HFF-Myc (cell line): ENCODE measurements around the gene ULK1.
"Not testable (repeated sequence)": the region's sequence is repeated elsewhere in the genome, so short reads cannot be mapped to it uniquely, and the experiment has no call there.

Source experiments
- DNase-seq: peaks from one replicate; pipeline ENCODE4 v3.0.0-alpha.2; 2011; ENCODE audit warnings: low read depth; ENCODE audit errors: extremely low read depth
- H3K4me3 ChIP-seq: replicated peaks from 2 replicates; pipeline ENCODE4 v1.5.1; 2011; ENCODE audit warnings: low read depth, mild to moderate bottlenecking, control low read depth, low read length
- TF ChIP-seq, protein P1 (sequence below): IDR thresholded peaks from 2 replicates; pipeline ENCODE4 v1.5.1; 2012; ENCODE audit warnings: mild to moderate bottlenecking, low read depth, low read length, control low read depth; ENCODE audit errors: missing control alignments

The ULK1 gene

DNA sequence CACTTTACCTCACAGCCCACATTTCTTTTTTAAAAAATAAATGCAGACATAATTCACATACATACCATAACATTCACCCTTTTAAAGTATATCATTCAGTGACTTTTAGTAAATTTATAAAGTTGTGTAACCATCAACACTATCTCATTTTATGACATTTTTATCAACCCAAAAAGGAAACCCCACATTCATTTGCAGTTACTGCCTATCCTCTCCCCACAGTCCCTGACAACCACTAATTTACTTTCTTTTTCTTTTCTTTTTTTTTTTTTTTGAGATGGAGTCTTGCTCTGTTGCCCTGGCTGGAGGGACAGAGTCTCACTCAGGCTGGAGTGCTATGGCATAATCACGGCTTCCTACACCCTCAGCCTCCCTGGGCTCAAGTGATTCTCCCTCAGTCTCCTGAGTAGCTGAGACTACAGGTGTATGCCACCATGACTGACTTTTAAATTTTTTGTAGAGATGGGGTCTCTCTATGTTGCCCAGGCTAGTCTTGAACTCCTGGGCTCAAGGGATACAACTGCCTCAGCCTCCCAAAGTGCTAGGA lies 53.8 kb downstream of the ULK1 start:
- H3K4me3 ChIP-seq: no peak overlapping the region
- DNase-seq: no peak
- TF ChIP-seq, protein P1, sequence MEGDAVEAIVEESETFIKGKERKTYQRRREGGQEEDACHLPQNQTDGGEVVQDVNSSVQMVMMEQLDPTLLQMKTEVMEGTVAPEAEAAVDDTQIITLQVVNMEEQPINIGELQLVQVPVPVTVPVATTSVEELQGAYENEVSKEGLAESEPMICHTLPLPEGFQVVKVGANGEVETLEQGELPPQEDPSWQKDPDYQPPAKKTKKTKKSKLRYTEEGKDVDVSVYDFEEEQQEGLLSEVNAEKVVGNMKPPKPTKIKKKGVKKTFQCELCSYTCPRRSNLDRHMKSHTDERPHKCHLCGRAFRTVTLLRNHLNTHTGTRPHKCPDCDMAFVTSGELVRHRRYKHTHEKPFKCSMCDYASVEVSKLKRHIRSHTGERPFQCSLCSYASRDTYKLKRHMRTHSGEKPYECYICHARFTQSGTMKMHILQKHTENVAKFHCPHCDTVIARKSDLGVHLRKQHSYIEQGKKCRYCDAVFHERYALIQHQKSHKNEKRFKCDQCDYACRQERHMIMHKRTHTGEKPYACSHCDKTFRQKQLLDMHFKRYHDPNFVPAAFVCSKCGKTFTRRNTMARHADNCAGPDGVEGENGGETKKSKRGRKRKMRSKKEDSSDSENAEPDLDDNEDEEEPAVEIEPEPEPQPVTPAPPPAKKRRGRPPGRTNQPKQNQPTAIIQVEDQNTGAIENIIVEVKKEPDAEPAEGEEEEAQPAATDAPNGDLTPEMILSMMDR: no peak

DNA sequence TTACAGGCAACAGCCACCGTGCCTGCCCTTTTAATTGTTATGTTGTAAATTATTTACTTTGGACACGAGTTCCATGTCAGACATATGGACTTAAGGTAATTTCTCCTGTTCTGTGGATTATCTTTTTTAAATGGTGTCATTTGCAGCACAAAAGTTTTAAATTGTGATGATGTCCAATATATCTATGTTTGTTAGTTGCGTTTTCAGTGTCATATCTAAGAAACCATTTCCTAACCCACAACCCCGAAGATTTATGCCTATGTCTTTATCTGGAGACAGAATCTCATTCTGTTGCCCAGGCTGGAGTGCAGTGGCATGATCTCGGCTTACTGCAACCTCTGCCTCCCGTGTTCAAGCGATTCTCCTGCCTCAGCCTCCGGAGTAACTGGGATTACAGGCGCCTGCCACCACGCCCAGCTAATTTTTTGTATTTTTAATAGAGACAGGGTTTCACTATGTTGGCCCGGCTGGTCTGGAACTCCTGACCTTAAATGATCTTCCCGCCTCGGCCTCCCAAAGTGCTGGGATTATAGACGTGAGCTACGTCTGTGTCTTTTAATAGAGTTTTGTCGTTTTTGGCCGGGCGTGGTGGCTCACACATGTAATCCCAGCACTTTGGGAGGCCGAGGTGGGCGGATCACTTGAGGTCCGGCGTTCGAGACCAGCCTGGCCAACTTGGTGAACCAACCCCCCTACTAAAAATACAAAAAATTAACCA lies 54.5 kb downstream of the ULK1 start:
- not testable (repeated sequence) for DNase-seq
- peak overlapping the region; percentile 92 for H3K4me3 ChIP-seq

DNA sequence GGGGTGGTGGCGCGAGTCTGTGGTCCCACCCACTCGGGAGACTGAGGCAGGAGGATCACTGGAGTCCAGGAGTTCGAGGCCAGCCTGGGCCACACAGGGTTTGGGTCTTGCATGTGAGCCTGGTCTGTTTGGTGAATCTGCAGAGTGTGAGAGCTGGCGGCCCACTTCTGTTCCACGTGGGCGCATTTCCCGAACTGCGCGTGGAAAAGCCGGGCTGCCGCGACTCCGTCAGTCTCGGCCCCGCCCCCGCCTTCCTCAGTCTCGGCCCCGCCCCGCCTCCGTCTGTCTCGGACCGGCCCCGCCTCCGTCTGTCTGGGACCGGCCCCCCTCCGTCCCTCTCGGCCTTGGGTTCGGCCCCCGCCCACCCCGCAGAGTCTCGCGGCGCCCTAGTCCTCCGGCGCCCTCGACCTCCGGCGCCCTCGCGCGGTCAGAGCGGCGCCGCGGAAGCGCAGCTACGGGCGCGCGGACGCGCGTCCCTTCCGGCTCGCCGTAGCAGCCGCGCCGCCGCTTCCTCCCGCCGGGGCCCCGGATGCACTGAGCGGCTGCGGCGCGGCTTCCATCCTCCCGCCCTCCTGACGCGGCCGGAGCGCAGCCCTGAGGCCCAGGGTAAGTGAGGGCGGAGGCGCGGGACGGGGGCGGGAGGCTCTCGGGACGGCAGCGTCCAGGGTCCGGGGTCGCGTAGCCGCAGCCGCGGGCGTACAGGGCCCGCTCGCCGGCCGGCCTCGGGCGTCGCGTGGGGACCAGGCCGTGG lies 55.2 kb downstream of the ULK1 start, which contains the start of gene EP400:
TSS of gene EP400 (plus strand) at position 512 of the 751 bp plus-strand sequence. CDS start 10,678 bp downstream, outside the sequence.
- H3K4me3 ChIP-seq: peak within 1 kb of the TSS; percentile 92
- TF ChIP-seq, protein P1: peak; percentile 14
- DNase-seq: peak; percentile 52

DNA sequence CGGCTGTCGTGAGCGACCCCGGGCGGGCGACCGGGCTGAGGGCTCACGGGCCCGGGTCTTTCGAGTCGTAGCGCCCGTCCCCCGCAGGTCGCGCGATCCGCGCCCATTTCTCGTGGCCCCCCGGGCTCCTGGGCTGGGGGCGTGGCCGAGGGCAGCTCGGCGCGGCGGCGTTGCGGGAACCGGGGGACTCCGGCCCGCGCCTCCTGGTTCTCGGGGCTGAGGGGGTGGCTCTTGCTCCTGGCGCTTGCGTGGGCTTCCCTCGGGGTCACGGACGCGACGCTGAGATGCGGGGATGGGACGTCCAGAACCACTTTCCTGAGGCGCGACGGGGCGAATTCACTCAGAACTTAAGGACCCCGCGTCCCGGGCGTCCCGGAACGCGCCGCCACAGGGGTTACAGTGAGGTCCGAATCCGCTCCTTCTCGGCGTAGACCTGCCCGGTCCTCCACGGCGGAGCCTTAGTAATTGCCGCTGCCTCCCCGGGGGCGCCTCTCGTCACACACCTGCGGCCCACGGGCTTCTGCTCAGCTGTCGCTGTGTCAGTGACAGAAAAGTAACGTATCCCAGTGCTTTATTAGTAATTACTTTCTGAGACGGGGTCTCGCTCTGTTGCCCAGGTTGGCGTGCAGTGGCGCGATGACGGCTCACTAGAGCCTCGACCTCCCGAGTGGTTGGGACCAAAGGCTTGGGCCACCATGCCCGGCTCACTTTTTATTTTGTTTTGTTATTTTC lies 55.9 kb downstream of the ULK1 start:
- H3K4me3 ChIP-seq: peak overlapping the region; percentile 92
- no peak for DNase-seq
- TF ChIP-seq, protein P1: no peak

DNA sequence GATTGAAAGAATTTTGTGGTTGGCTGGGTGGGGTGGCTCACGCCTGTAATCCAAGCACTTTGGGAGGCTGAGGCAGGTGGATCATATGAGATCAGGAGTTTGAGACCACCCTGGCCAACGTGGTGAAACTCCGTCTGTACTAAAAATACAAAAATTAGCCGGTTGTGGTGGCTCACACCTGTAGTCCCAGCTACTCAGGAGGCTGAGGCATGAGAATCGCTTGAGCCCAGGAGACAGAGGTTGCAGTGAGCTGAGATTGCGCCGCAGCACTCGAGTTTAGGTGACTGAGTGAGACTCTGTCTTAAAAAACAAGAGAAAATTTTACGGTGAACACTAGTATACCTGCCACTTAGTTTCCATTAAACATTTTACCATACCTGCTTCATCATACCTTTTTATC lies 59.4 kb downstream of the ULK1 start:
- H3K4me3 ChIP-seq, DNase-seq: not testable (repeated sequence)

DNA sequence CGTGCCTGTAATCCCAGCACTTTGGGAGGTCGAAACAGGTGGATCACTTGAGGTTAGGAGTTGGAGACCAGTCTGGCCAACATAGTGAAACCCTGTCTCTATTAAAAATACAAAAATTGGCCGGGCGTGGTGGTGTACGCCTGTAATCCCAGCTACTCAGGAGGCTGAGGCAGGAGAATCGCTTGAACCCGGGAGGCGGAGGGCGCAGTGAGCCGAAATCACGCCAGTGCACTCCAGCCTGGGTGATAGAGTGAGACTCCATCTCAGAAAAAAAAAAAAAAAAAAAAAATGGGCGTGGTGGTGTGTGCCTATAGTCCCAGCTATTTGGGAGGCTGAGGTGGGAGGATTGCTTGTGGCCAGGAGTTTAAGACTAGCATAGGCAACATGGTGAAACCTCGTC lies 60.0 kb downstream of the ULK1 start:
- DNase-seq, H3K4me3 ChIP-seq: not testable (repeated sequence)

DNA sequence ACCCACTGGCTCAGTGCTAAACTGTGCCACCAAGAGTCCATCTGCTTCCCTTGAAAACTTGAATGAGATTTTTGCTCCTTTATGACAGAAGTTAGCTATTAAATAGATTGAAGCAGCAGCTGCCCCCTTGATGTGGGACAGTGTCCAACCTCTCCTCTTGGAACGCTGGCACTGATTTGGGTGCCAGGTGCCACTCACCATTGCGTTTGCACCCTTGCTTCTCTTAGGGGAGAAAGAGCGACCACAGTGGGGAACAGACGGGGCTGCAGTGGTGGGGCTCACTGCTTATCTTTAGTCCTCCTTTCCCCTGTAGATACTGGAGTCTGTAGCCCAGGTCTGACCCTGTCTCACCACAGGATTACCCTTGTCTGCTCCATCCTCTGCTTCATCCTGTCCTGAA lies 64.7 kb downstream of the ULK1 start:
- TF ChIP-seq, protein P1: no peak
- no peak for DNase-seq
- no peak overlapping the region for H3K4me3 ChIP-seq
